Hippocampal formation (tissue), 2 donors: ENCODE measurements around the gene SULF2.

ENCODE experiments used
- DNase-seq, 2 donors: peaks; one replicate each; lab custom pipeline; 2025; lab: John Stamatoyannopoulos, UW

The SULF2 gene

DNA sequence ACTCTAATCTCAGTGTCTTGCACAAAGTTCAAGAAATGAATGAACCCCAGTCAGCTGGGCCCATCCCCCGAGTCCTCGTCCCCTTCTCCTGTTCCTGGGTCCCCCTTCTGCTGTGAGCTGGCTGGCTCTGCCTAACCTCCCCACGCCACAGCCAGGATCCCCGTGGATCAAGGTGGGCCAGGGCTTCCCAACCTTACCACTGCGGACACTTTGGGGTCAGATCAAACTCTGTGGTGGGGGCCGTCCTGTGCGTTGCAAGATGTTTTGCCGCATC, 116.2 kb downstream of the SULF2 start:
- no peak for DNase-seq

DNA sequence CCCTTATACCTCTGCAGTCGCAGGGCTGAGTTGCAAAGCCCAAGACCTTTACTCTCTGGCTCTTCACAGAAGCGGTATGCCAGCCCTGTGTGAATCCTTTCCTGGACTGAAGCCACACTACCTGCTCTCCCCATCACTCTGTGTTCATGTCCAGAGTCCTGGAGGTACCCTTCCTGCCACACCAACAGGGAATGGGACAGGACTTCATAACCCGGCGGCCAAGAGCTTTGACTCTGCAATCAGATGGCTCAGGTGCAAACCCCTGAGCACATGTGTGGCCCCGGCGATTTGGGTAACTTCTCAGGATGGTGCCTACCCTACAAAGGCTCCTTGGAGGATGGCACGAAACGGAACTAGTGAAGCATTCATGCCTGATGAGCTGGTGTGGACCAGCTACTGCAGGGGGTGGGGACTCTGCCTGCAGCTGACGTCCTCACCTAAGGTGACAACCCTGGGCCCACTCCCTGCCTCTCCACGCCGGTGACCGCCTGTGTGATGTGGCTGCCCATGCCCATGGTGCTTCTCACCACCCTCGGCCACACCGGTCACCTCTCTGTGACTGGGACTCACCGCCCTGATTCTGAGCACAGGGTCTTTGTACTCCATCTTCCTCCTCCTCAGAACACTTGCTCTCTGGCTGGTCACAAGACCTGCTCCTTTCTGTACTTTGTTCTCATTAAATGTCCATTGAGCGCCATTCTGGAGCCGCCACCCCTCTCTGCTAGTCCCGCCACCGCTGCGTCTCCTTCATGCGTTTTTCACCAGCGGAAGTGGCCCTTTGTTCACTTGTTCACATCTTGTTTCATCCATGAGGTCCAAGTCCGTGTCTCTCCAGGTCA, 116.7 kb downstream of the SULF2 start:
- no peak for DNase-seq

DNA sequence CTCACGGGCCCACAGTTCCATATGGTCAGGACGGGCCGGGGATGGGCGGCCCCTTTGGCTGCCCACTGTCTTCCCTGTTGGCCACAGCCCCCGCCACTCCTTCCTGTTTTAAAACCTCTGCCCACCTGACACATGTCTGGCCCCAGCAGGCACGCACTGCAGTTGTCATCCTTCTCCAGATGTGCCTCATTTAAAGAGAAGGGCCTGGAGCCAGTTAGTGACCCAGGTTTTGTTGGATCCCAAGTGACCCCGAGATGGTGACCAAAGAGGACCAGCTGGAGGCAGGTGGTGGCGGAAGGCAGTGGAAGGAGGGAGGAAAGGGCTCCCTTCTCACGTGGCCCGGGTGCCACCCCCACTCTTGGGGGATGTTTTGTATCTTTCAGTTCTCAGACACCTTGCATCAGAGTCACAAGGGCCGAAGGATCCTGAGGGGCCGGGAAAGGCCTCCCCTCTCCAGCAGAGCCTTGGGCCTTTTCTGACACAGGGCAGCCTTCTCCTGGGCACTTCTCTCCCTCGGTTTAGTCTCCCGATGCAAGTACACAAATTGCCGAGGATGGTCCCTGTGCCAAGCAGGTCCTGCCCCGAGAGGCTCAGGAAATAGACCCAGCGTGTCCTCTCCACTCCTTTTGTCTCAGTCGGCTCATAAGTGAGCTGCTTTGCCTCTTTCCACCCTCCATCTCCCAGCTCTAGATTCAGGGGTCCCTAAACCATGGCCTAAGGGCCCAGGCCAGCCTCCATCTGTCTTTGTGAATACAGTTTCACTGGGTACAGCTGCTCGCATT, 117.6 kb downstream of the SULF2 start:
- no peak for DNase-seq

DNA sequence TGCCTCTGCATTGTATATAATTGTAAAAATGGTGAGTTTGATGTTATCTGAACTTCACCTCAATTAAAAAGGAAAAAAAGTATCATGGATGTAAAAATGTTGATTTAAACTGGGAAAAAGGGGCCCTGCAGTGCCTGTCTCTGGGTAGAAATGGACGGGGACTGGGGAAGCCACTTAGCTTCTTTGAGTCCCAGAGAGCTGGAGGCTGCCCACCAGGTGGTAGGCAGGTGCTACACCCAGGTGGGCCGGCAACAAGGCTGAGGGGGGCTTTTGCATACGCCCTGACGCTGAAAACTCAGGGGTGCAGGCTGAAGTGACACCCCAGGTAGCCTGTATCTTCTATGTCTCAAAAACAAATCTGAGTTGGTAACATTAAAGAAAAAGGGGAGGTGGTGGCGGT, 118.2 kb downstream of the SULF2 start:
- DNase-seq: no peak

DNA sequence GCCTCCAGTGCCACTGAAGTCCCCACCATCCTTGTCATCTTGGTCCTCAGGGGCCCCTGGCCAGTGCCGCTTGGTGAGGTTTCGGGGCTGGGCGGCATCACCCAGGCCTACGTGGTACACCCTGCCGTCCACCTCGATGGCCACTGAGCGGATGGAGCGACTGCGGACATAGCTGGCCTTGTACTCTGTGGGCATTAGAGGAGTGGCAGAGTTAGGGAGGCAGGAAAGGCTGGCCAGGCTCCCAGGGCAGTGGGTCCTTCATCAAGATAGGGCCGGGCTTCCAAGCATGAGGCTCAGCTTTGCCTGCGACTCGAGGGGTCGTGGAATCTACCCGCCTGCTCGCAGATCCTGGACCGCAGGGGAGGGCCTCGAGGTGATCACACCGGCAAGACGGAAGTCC, 119.0 kb downstream of the SULF2 start:
- no peak for DNase-seq

DNA sequence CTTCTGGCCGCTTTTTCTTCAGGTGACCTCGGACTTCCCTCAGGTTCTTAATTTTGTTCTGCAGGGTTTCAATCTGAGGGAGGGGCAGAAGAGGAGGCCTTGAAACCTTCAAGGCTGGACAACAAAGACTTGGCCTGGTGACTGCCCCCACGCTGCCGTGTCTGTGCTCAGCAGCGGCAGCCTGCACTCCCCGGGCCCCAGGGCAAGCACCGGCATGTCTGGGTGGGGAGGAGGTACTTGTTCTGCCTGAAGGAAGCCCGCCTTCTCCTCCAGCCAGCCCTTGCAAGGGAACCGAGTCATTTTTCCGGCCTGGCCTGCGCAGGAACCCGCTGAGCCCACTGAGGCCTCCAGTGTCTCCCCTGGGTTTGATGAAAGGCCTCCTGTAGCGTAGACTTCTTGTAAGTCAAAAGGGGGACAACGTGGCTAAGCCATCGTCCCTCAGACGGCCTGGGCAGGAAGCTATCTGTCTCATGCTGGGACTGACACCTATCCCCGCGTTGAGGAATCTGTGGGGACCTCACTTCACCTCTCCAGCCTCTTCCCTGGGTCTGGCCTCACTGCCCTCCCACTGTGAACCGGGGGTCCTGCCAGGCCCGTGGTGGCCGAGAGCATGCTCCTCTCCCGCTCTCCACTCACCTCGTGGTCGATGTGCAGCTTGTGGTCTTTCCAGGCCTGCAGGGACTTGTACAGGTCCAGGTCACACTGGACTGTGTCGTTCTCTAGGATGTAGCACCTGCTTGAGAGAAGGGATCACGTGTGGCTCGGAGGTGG, 119.9 kb downstream of the SULF2 start:
- no peak for DNase-seq

DNA sequence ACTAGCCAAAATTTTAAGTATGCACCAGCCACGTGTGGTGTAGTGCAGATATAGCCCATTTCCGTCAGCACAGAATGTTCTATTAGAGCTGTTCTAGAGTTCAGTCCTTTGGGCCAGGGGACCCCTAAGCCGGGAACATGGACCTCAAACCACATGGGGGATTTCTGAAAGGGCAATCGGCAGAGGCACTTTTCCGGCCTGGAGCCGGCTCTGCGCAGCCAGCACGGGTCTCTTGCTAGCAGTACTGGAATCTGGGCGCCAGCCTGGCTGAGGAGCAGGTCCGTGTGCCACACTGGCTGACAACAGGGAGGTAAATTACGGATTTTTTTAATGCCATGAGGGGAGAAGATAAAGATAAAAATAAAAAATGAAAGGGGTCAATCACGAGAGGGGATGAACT, 120.5 kb downstream of the SULF2 start:
- no peak for DNase-seq

DNA sequence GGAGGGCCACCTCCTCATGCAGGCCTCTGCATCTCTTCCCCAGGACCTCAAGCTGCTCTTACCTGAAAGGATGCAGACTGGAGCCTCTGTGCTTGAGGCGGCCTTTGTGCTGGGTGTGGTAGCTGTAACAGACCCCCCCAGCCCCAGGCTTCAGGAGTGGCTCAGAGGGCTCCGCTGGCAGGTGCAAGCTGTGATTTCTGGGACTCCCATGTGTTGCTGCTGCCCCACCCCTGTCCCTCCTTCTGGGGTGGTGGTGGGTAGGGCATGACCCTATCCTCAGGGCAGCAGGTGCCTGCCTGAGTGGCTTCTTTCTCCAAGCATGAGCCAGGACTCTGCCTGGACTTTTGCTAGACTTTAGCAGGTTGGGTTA, 121.2 kb downstream of the SULF2 start:
- no peak for DNase-seq

DNA sequence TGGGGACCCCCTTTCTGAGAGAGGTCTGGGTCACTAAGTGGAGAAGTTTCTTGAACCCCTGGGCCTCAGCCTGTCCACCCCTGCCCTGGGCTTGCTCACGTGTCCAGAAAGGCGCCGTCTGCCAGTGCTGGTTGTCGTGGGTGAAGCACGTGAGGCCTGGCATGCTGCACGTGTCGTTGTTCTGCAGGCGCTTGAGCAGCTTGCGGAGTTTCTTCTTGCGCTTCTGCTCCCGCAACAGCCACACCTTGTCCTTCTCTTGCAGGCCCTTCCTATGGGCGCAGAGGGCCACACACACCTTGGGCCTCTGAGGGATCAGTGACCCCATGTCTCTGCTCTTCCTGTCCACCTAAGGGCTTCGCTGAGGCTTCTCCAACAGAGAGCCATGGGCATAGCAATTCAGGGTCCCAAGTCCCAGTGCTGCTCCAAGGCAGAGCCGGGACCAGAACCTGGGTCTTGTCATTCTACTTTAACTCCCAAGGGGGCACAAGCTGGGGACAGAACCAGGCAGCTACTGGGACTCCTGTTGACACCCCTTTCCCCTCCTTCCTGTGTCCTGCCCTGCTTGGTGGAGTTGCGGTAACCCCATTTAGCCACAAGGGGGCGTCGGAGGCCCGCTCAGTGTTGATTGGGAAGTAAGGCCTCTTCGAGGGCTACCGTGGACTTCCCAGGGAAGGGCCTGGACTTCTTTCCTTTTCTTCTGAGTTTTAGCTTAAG, 121.8 kb downstream of the SULF2 start:
- peak; percentile 21 to 64 for DNase-seq

DNA sequence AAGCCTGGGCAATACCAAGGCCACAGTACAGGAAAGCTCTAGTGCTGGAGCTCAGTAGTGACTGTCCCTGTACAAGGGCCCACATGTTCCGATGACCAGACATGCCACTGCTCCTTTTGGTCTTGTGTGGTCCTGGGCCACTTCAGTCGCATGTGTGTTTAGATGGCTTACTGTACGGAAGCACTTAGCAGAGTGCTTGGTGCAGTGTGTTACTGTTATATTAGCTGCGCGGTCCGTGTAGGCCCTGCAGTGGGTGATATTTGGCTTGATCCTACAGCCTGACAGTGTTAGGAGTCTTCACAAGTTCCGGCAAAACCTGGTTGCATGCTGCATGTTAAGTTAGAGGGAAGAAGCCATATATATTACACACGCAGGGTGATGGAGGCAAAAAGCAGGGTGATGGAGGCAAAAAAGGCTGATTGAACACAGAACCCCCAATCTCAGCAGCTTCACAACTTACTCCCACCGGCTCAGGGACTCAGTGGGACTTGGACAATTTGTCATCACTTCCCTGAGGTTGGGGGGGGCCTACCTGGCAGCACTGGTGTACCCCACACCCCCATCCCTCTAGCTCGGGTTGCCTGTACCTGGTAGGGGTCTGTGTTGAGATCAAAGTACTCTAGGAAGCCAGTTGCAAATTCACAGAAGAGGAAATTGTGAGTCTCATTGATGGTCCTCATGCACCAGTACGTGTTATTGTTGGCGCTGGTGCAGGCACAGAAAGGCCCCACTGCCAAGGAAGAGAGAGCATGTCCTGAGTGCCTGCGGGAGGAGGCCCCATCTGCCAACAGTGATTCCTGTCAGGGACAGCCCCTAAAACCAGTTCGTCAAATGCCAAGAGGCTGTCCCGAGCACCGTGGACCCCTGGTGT, 122.6 kb downstream of the SULF2 start:
- no peak for DNase-seq

DNA sequence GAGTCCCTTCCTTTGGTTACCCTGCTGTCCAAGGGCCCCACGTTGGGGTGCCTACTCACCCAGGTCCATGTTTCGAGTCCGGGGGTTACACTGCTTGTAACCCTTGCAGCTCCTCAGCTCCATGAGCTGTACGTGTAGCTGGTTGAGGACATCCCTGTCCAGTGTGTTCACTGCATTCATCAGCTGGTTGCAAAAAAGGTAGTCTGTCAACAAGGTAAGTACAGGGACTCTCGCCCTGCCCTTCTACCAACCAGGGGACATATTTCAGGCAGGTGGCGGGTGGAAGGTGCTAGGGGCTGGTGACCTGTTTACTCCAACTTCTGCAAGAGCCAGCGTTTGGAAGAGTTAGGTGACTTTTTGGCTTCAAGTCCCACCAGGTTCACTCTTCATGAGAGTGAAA, 123.6 kb downstream of the SULF2 start:
- no peak for DNase-seq

DNA sequence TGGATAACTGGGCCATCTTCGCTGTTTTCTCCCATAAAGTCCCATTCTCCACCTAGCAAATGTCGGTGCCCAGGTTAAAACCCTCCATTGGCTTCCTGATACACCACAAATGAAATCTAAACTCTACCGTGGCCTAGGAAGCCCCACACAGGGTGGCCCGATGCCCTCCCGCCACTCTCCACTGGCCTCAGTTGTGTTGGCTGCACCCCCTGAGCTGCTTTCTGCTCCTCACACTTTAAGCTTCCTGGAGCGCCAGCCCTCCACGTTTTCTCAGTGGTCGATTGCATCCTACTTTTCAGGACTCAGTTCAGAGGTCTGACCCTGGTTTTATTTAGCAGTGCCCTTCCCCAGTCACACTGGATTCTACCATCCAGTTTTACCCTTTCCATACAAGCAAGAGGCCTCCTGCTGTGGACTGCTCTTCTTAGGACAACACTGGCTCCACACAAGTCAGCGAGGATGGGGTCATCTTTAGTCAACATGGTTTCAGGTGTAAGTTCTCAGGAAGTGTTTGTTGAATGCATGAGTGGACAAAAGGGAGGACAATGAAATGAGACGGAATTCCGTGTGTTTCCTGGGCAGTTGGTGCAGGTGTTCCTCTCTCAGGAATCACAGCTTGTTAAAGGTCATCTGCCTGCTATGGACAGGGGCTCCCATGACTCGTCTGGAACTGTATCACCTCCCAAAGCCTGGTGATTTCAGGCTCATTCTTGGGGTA, 124.1 kb downstream of the SULF2 start:
- DNase-seq: no peak

DNA sequence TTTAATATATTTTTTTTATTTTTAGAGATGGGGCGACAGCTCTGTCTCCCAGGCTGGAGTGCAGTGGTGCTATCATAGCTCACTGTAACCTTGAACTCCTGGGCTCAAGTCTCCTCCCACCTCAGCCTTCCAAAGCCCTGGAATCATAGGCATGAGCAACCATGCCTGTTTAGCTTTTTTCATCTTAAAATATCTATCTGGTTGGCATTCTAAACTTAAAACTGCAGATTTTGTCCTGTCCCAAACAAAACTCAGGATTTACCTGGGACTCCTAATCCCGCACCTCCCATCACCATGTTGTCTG, 124.7 kb downstream of the SULF2 start:
- DNase-seq: no peak

DNA sequence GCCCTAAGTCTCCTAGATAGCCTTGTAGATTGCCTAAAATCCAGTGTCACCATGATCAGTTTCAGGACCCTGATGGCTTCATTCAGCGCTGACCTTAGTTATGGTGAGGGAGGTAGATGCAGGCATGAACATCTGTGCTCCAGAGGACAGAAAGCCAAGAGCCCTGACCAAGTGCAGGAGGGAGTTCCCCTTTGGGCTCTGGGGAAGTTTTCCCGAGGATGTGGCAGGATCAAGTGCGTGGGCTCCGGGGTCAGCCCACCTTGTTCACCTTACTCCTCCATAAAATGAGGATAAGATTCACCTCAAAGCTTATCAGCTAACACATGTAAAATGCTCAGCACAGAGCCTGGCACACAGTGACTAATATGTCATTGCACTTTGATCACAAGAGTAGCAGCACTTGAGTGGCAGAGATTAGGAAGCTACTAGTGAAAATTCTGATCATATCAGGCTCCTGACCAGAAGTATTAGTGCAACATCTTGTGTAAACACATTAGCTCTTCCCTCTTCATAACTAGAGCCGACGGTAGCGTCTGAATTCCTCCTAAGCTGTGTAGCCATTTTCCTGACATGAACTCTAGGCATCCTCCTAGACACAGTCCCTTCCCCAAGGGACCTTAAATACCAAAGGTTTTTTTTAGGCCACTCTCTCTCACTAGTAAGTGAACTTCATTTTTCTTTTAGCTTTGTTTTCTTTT, 125.2 kb downstream of the SULF2 start:
- DNase-seq: no peak

DNA sequence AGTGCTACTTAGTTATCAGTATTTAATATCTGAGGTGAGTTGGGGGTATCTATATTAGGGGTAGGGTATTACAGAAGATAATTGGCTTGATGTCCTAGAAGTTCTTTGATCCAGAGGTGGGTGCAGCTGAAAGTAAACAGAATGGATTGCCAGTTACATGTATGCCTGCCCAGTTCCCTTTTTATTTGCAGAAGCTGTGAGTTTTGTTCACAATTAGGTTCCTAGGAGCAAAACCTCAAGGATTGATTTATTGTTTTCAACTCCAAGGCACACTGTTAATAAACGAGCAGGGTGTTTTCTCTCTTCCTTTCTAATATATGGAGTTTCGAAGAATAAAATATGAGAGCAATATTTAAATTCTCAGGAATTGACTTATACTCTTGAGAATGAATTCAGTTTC, 129.0 kb downstream of the SULF2 start:
- DNase-seq: no peak

DNA sequence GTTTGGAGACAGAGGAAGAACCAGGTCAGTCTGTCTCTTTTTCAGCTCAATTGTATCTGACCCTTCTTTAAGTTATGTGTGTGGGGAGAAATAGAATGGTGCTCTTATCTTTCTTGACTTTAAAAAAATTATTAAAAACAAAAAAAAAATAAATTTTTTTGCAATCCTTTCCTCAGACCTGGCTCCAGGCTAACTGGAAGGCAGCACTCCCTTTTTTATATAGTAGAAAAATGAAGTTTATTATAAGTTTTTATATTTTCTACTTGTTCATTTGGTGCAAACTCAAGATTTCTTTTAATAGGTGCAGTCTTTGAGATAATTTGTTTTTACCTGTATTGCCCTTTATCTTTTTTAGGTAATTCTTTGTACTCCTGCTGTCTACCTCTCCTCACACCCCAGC, 129.6 kb downstream of the SULF2 start:
- no peak for DNase-seq

DNA sequence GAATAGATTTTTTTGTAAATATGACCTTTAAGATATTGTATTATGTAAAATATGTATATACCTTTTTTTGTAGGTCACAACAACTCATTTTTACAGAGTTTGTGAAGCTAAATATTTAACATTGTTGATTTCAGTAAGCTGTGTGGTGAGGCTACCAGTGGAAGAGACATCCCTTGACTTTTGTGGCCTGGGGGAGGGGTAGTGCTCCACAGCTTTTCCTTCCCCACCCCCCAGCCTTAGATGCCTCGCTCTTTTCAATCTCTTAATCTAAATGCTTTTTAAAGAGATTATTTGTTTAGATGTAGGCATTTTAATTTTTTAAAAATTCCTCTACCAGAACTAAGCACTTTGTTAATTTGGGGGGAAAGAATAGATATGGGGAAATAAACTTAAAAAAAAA, 130.9 kb downstream of the SULF2 start:
- no peak for DNase-seq

DNA sequence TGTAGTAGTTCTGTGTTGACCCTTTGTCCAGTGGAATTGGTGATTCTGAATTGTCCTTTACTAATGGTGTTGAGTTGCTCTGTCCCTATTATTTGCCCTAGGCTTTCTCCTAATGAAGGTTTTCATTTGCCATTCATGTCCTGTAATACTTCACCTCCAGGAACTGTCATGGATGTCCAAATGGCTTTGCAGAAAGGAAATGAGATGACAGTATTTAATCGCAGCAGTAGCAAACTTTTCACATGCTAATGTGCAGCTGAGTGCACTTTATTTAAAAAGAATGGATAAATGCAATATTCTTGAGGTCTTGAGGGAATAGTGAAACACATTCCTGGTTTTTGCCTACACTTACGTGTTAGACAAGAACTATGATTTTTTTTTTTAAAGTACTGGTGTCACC, 131.4 kb downstream of the SULF2 start:
- no peak for DNase-seq

DNA sequence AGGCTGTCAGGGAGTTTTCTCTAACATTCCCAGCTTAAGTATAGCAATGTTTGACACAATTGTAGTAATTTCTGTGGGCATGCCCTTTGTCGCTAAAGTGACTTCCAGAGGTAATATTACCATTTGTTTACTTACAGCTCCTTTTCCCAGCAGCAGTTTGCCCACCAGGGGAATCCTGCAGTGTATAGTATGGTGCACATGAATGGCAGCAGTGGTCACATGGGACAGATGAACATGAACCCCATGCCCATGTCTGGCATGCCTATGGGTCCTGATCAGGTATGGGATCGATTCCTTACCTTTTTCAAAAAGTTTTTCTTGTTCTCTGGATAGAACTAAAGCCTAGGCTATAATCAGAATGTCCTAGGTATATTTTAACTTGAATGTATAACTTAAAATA, 132.5 kb downstream of the SULF2 start:
- DNase-seq: no peak

DNA sequence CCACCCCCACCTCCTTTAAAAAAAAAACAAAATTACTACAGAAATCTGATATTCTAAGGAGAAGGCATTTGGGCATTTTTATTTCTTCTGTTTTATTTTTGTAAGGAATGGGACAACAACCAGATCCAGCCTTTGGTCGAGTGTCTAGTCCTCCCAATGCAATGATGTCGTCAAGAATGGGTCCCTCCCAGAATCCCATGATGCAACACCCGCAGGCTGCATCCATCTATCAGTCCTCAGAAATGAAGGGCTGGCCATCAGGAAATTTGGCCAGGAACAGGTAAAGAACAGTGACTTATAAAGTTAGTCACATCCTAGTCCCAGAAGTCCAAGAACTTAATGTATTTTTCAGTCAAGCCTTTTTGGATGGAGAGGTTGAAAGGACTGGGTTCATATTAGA, 133.0 kb downstream of the SULF2 start:
- no peak for DNase-seq
